Measurements from ENCODE around the gene ZNF121.
"Not testable (repeated sequence)": the region's sequence is repeated elsewhere in the genome, so short reads cannot be mapped to it uniquely, and the experiment has no call there.

Gene ZNF121

GRCh38 chr19:9584073-9584833 lies at the start of gene ZNF121:
ZNF121 (minus strand) TSS chr19:9584504; CDS start chr19:9568097, 16,407 bp downstream.
- H3K36me3 ChIP-seq (ENCODE audit: control insufficient read depth, insufficient read depth, low read length): no peaks in the 10 kb centered on the region
- H3K9me3 ChIP-seq (ENCODE audit: control insufficient read depth, low read length): no peaks in the 10 kb centered on the region
- H3K4me1 ChIP-seq (ENCODE audit: control insufficient read depth, insufficient read depth, low read length): peaks cover 4% of the 10 kb centered on the region
- peak within 1 kb of the TSS; percentile 94 for H3K9ac ChIP-seq (ENCODE audit: low read length)
- H3K4me3 ChIP-seq (ENCODE audit: low read length): peak within 1 kb of the TSS; percentile 99
- H3K27me3 ChIP-seq (ENCODE audit: control insufficient read depth, insufficient read depth, low read length): no peaks in the 10 kb centered on the region

- Histone ChIP-seq H3K9me3 (ENCODE audit: control insufficient read depth, low read length) (no peaks in the 10 kb centered on the region), H3K4me3 (ENCODE audit: low read length) (no peak overlapping the region), H3K36me3 (ENCODE audit: control insufficient read depth, insufficient read depth, low read length) (no peaks in the 10 kb centered on the region), H3K4me1 (ENCODE audit: control insufficient read depth, insufficient read depth, low read length) (no peaks in the 10 kb centered on the region), H3K9ac (ENCODE audit: low read length) (no peak overlapping the region), H3K27me3 (ENCODE audit: control insufficient read depth, insufficient read depth, low read length) (no peaks in the 10 kb centered on the region)
These were observed 43.6 kb upstream of the ZNF121 start for GRCh38 chr19:9627856-9628255.

DNA sequence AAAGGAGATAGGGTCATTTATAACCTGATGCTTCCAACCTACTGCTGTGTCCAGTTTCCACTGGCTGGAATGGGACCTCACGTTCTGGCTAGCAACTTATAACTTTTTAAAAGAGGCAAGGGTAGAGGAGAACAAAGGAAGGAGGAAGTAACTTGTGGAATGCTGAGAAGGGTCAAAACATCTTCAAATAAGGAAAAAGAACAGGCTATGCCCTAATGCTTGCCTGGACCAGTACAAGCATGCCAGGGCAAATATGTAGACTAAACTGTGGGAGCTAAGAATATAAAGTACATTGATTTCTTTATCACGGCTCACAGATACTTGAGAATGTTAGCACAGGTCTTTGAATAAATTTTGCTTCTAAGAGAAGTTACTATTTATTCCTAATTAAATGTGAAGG lies 38.2 kb upstream of the ZNF121 start:
- Histone ChIP-seq H3K27me3 (ENCODE audit: control insufficient read depth, insufficient read depth, low read length) (no peaks in the 10 kb centered on the region), H3K36me3 (ENCODE audit: control insufficient read depth, insufficient read depth, low read length) (peaks cover 8% of the 10 kb centered on the region), H3K9ac (ENCODE audit: low read length) (no peak overlapping the region), H3K9me3 (ENCODE audit: control insufficient read depth, low read length) (no peaks in the 10 kb centered on the region), H3K4me3 (ENCODE audit: low read length) (no peak overlapping the region), H3K4me1 (ENCODE audit: control insufficient read depth, insufficient read depth, low read length) (peaks cover 15% of the 10 kb centered on the region)

DNA sequence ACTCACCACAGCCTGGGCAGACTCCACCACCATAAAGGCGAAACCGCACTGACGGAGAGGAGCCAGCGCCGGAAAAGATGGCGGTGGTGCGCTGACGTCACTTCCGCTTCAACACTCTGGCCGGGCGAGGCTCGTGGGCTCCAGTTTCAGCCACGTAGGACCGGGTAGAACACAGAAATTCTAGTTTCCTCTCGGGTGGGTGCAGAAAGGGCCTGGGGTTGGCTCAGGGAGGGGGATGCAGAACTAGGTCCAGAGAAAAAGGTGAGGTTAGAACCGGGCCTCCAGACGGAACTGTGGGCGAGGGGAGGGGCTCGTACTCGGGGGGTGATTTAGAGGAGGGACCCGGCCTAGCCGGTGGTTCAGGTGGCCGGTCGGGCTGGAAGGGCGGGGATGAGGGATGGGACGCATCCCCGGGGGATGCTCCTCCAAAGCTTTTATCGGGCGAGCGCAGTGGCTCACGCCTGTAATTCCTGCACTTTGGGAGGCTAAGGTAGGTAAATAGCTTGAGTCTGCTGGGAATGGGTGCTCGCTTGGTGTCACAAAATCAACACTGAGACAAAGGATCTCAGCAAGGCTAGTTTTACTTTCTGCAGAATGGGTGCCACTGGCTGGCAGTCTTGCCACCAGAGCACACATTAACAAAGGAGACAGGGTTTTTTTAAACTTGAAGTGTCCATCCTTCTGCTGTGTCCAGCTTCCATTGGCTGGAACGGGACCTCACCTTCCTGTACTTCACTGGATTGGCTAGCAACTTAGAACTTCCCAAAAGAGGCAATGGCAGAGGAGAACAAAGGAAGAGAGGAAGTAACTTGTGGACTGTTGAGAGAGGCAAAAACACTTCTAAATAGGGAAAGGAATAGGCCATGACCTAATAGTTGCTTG lies 37.1 kb upstream of the ZNF121 start, which contains the start of gene ZNF561:
TSS of gene ZNF561 (minus strand) at position 77 of the 882 bp plus-strand sequence. CDS start 1,776 bp downstream, outside the sequence.
- H3K36me3 ChIP-seq (ENCODE audit: control insufficient read depth, insufficient read depth, low read length): peaks cover 8% of the 10 kb centered on the region
- H3K4me3 ChIP-seq (ENCODE audit: low read length): peak within 1 kb of the TSS; percentile 98
- peak within 1 kb of the TSS; percentile 80 for H3K9ac ChIP-seq (ENCODE audit: low read length)
- no peaks in the 10 kb centered on the region for H3K9me3 ChIP-seq (ENCODE audit: control insufficient read depth, low read length)
- H3K27me3 ChIP-seq (ENCODE audit: control insufficient read depth, insufficient read depth, low read length): no peaks in the 10 kb centered on the region
- H3K4me1 ChIP-seq (ENCODE audit: control insufficient read depth, insufficient read depth, low read length): peaks cover 15% of the 10 kb centered on the region

- Histone ChIP-seq H3K4me3 (ENCODE audit: low read length) (peak overlapping the region; percentile 98), H3K9me3 (ENCODE audit: control insufficient read depth, low read length) (no peaks in the 10 kb centered on the region), H3K9ac (ENCODE audit: low read length) (peak overlapping the region; percentile 80), H3K4me1 (ENCODE audit: control insufficient read depth, insufficient read depth, low read length) (peaks cover 15% of the 10 kb centered on the region), H3K27me3 (ENCODE audit: control insufficient read depth, insufficient read depth, low read length) (no peaks in the 10 kb centered on the region), H3K36me3 (ENCODE audit: control insufficient read depth, insufficient read depth, low read length) (peaks cover 8% of the 10 kb centered on the region)
These were observed 36.5 kb upstream of the ZNF121 start for GRCh38 chr19:9620842-9621155.

DNA sequence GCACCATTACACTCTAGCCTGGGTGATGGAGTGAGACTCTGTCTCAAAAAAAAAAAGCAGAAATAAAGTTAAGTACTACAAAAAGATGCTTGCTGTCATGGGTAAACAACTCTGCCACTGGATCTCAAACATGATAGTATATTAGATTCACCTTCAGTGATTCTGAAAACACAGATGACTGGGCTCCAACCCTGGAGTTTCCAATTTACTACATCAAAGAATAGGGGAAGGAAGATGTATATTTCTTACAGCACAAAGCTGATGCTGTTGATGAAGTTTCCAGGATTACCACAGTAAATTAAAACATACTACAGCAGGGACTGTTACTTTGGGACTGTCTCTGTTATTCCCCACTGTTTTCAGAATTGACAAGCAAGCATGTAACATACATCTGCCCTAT lies 31.5 kb upstream of the ZNF121 start:
- no peak overlapping the region for H3K4me3 ChIP-seq (ENCODE audit: low read length)
- peaks cover 8% of the 10 kb centered on the region for H3K9me3 ChIP-seq (ENCODE audit: control insufficient read depth, low read length)
- H3K4me1 ChIP-seq (ENCODE audit: control insufficient read depth, insufficient read depth, low read length): peaks cover 9% of the 10 kb centered on the region
- H3K27me3 ChIP-seq (ENCODE audit: control insufficient read depth, insufficient read depth, low read length): no peaks in the 10 kb centered on the region
- H3K9ac ChIP-seq (ENCODE audit: low read length): no peak overlapping the region
- H3K36me3 ChIP-seq (ENCODE audit: control insufficient read depth, insufficient read depth, low read length): peaks cover 29% of the 10 kb centered on the region

- no peak overlapping the region for H3K9ac ChIP-seq (ENCODE audit: low read length)
- H3K4me1 ChIP-seq (ENCODE audit: control insufficient read depth, insufficient read depth, low read length): no peaks in the 10 kb centered on the region
- peaks cover 26% of the 10 kb centered on the region for H3K36me3 ChIP-seq (ENCODE audit: control insufficient read depth, insufficient read depth, low read length)
- no peak overlapping the region for H3K4me3 ChIP-seq (ENCODE audit: low read length)
- peaks cover 23% of the 10 kb centered on the region for H3K9me3 ChIP-seq (ENCODE audit: control insufficient read depth, low read length)
- H3K27me3 ChIP-seq (ENCODE audit: control insufficient read depth, insufficient read depth, low read length): no peaks in the 10 kb centered on the region
These were observed 26.3 kb upstream of the ZNF121 start for GRCh38 chr19:9610484-9611113.

- Histone ChIP-seq H3K36me3 (ENCODE audit: control insufficient read depth, insufficient read depth, low read length) (peaks cover 26% of the 10 kb centered on the region), H3K4me1 (ENCODE audit: control insufficient read depth, insufficient read depth, low read length) (no peaks in the 10 kb centered on the region), H3K27me3 (ENCODE audit: control insufficient read depth, insufficient read depth, low read length) (no peaks in the 10 kb centered on the region), H3K9me3 (ENCODE audit: control insufficient read depth, low read length) (peaks cover 23% of the 10 kb centered on the region), H3K4me3 (ENCODE audit: low read length) (no peak overlapping the region), H3K9ac (ENCODE audit: low read length) (no peak overlapping the region)
These were observed 24.6 kb upstream of the ZNF121 start for GRCh38 chr19:9608912-9609311.

DNA sequence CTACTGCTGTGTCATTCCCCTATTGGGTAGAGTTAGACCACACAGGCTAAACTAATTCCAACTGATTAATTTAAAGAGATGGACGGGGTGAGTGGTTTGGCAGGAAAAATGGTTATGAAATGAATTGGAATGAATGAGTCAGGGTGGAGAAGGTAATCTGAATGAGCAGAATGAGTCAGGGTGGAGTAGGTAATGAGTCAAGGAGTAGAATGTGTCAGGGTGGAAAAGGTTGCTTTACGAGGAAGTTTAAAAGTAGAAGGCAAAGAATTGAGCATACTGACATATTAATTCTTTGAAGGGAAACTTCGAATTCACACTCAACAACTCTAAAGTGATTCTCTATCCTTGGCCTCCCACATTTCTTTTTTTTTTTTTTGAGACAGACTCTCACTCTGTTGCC lies 12.7 kb upstream of the ZNF121 start:
- Histone ChIP-seq H3K36me3 (ENCODE audit: control insufficient read depth, insufficient read depth, low read length) (no peaks in the 10 kb centered on the region), H3K4me3 (ENCODE audit: low read length) (no peak overlapping the region), H3K9ac (ENCODE audit: low read length) (no peak overlapping the region), H3K9me3 (ENCODE audit: control insufficient read depth, low read length) (no peaks in the 10 kb centered on the region), H3K4me1 (ENCODE audit: control insufficient read depth, insufficient read depth, low read length) (no peaks in the 10 kb centered on the region), H3K27me3 (ENCODE audit: control insufficient read depth, insufficient read depth, low read length) (no peaks in the 10 kb centered on the region)

DNA sequence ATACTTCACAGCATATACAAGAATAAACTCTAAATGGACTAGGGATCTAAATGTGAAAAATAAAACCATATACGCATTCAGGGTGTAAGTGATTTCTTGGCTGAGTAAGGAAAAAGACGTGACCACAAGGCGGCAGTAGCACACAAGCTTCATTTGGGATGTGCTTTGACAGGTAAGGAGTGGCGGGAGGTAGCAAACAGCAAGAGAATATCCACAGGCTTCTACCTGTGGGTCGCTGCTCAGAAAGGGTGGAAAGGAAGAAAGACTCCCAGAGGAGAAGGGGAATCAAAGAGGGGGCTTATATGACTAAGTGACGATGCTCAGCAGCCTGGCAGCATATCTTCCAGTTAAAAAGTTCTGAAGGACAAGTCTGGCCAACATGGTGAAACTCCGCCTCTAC lies 2.5 kb upstream of the ZNF121 start:
- Histone ChIP-seq H3K9me3 (ENCODE audit: control insufficient read depth, low read length) (no peaks in the 10 kb centered on the region), H3K9ac (ENCODE audit: low read length) (no peak overlapping the region), H3K36me3 (ENCODE audit: control insufficient read depth, insufficient read depth, low read length) (no peaks in the 10 kb centered on the region), H3K4me3 (ENCODE audit: low read length) (no peak overlapping the region), H3K4me1 (ENCODE audit: control insufficient read depth, insufficient read depth, low read length) (peaks cover 4% of the 10 kb centered on the region), H3K27me3 (ENCODE audit: control insufficient read depth, insufficient read depth, low read length) (no peaks in the 10 kb centered on the region)

- not testable (repeated sequence) for H3K9me3 ChIP-seq (ENCODE audit: control insufficient read depth, low read length); H3K4me3 ChIP-seq (ENCODE audit: low read length)
These were observed 2.1 kb downstream of the ZNF121 start for GRCh38 chr19:9582081-9582725.

More at GRCh38 chr19:9582081-9582725, 2.1 kb downstream of the ZNF121 start:
- not testable (repeated sequence) for H3K36me3 ChIP-seq (ENCODE audit: control insufficient read depth, insufficient read depth, low read length); H3K27me3 ChIP-seq (ENCODE audit: control insufficient read depth, insufficient read depth, low read length); H3K9ac ChIP-seq (ENCODE audit: low read length); H3K4me1 ChIP-seq (ENCODE audit: control insufficient read depth, insufficient read depth, low read length)
